K562 (cell line): Measurements from ENCODE around the gene MRPS6. TPM values are rescaled to one million over a fixed set of nuclear protein-coding genes. Genes with fewer than 3 reads are reported as not detected.

Source experiments
- ETV6 ChIP-seq, 3 experiments: fragments of 150-350 bp in 1 of 3; sonication (generic) in 1 of 3; formaldehyde crosslinking in 1 of 3; IDR thresholded peaks; 2 replicates each; pipeline versions ENCODE4 v1.6.1 to v1.8.0; 2014 to 2022; ENCODE audit warnings: borderline replicate concordance in 2 of 3, low read depth in 2 of 3, antibody characterized with exemption in 1 of 3, low read length in 1 of 3, mild to moderate bottlenecking in 1 of 3, missing genetic modification reagents in 1 of 3
- RAD21 ChIP-seq, 2 experiments: fragments of 250-450 bp in 1 of 2; fragments of 450-650 bp in 1 of 2; sonication (Bioruptor Pico) in 1 of 2; formaldehyde crosslinking in 1 of 2; IDR thresholded peaks in 1 of 2; conservative IDR thresholded peaks in 1 of 2; 2 replicates each; pipeline versions ENCODE4 v1.4.0 to v1.8.0; 2020 to 2022; ENCODE audit warnings: mild to moderate bottlenecking in 2 of 2, moderate library complexity in 1 of 2
- ZBED1 ChIP-seq: IDR thresholded peaks from 2 replicates; pipeline ENCODE4 v1.6.1; 2014
- polyA plus RNA-seq, 8 experiments: library from polyadenylated mRNA; depleted of rRNA in 4 of 8; stranded (reverse) in 5 of 8; unstranded in 3 of 8; fragments of >200 nt; fragmentation: Nextera tagmentation in 2 of 8; fragmentation: Illumina TruSeq in 1 of 8; extraction: Ambion mirVana in 2 of 8; extraction: Trizol in 1 of 8; gene quantifications; 2 replicates each; pipeline versions ENCODE4 v1.2.1 to v1.2.3, GENCODE V29; 2011 to 2014; ENCODE audit warnings: inconsistent platforms in 1 of 8, missing spikeins in 1 of 8
- total RNA-seq, 7 experiments: library from RNA; depleted of rRNA in 6 of 7; stranded (reverse); fragments of >200 nt in 6 of 7; fragmentation: Illumina TruSeq in 2 of 7; extraction: Trizol in 2 of 7; gene quantifications; 2 replicates each; pipeline versions ENCODE4 v1.2.1 to v1.2.3, GENCODE V29; 2011 to 2021; ENCODE audit warnings: low replicate concordance in 1 of 7
- TF ChIP-seq, protein P1 (sequence below): IDR thresholded peaks from 2 replicates; pipeline ENCODE4 v1.6.1; 2012; ENCODE audit warnings: low read depth, low read length, improper control_type of control experiment, borderline replicate concordance
- TF ChIP-seq, protein P2 (sequence below): conservative IDR thresholded peaks from 2 replicates; pipeline ENCODE4 v1.6.1; 2011; ENCODE audit warnings: low read depth, mild to moderate bottlenecking, low read length; ENCODE audit not compliant: control insufficient read depth
- TF ChIP-seq, protein P3 (sequence below), 3 experiments: IDR thresholded peaks in 2 of 3; conservative IDR thresholded peaks in 1 of 3; 2 replicates each; pipeline ENCODE4 v1.5.1; 2011 to 2012; ENCODE audit warnings: low read length in 3 of 3, mild to moderate bottlenecking in 3 of 3, control low read depth in 2 of 3, improper control_type of control experiment in 1 of 3, inconsistent platforms in 1 of 3, low read depth in 1 of 3, mixed read lengths in 1 of 3, moderate library complexity in 1 of 3; ENCODE audit not compliant: insufficient read depth in 2 of 3

MRPS6 gene
- total and polyA plus RNA-seq, 9 of the 15 experiments (the other 6 are each of a cell fraction or from before 2014, with no cell fraction given) = 26.1 to 72.0 (median 39.3) TPM

DNA sequence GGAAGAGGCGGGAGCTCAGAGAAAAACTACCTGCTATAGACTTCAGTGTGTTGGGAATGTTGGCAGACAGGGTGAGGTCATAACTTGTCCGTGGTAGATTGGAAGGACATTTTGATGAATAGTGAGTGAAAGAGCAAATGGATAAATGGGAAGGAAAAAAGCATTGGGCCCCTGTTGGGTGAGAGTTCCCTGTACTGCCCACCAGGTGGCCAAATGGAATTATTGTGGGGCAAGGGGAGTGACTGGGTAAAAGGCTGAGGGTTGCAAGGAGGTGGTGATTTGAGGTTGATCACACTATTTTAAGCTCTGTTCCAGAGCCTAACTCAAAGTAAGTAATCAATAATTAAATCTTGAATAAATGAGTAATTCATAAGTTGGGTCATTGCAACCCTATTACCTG is 60.4 kb downstream of the MRPS6 start (continued):
- TF ChIP-seq, protein P1, sequence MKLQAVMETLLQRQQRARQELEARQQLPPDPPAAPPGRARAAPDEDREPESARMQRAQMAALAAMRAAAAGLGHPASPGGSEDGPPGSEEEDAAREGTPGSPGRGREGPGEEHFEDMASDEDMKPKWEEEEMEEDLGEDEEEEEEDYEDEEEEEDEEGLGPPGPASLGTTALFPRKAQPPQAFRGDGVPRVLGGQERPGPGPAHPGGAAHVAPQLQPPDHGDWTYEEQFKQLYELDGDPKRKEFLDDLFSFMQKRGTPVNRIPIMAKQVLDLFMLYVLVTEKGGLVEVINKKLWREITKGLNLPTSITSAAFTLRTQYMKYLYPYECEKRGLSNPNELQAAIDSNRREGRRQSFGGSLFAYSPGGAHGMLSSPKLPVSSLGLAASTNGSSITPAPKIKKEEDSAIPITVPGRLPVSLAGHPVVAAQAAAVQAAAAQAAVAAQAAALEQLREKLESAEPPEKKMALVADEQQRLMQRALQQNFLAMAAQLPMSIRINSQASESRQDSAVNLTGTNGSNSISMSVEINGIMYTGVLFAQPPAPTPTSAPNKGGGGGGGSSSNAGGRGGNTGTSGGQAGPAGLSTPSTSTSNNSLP = no peak
- no peak for TF ChIP-seq ETV6 (IDR thresholded peaks at IDR 0.05; ENCODE audit: borderline replicate concordance in 1 of 2, low read depth in 2 of 2, low read length in 1 of 2)
- no peak for TF ChIP-seq ETV6 (CRISPR knock-in tag; IDR thresholded peaks at IDR 0.05; ENCODE audit: borderline replicate concordance)
- TF ChIP-seq RAD21 (CRISPR knock-in tag; conservative IDR thresholded peaks at IDR 0.05 in 1 of 2, IDR thresholded peaks at IDR 0.05 in 1 of 2) = peak in 1 of 2 experiments; percentile 44; a peak in 1 of 4 replicates
- TF ChIP-seq, protein P2, sequence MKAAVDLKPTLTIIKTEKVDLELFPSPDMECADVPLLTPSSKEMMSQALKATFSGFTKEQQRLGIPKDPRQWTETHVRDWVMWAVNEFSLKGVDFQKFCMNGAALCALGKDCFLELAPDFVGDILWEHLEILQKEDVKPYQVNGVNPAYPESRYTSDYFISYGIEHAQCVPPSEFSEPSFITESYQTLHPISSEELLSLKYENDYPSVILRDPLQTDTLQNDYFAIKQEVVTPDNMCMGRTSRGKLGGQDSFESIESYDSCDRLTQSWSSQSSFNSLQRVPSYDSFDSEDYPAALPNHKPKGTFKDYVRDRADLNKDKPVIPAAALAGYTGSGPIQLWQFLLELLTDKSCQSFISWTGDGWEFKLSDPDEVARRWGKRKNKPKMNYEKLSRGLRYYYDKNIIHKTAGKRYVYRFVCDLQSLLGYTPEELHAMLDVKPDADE = no peak
- no peak for TF ChIP-seq ZBED1
- TF ChIP-seq, protein P3, sequence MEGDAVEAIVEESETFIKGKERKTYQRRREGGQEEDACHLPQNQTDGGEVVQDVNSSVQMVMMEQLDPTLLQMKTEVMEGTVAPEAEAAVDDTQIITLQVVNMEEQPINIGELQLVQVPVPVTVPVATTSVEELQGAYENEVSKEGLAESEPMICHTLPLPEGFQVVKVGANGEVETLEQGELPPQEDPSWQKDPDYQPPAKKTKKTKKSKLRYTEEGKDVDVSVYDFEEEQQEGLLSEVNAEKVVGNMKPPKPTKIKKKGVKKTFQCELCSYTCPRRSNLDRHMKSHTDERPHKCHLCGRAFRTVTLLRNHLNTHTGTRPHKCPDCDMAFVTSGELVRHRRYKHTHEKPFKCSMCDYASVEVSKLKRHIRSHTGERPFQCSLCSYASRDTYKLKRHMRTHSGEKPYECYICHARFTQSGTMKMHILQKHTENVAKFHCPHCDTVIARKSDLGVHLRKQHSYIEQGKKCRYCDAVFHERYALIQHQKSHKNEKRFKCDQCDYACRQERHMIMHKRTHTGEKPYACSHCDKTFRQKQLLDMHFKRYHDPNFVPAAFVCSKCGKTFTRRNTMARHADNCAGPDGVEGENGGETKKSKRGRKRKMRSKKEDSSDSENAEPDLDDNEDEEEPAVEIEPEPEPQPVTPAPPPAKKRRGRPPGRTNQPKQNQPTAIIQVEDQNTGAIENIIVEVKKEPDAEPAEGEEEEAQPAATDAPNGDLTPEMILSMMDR (IDR thresholded peaks at IDR 0.05 in 2 of 3, conservative IDR thresholded peaks at IDR 0.05 in 1 of 3; ENCODE audit: insufficient read depth in 2 of 3, low read depth in 1 of 3, low read length in 3 of 3) = peak; percentile 56 to 71 (median 60)
